GM21515 (cell line): ENCODE measurements around the gene ITGAX.

ENCODE experiments used
- ATAC-seq: cut with Tn5 transposase; IDR thresholded peaks from one replicate; pipeline ENCODE4 v1.9.1; 2021; ENCODE audit not compliant: unreplicated experiment

ITGAX gene

GRCh38 chr16:31371619-31372484 lies 16.9 kb downstream of the ITGAX start:
- no peak for ATAC-seq

DNA sequence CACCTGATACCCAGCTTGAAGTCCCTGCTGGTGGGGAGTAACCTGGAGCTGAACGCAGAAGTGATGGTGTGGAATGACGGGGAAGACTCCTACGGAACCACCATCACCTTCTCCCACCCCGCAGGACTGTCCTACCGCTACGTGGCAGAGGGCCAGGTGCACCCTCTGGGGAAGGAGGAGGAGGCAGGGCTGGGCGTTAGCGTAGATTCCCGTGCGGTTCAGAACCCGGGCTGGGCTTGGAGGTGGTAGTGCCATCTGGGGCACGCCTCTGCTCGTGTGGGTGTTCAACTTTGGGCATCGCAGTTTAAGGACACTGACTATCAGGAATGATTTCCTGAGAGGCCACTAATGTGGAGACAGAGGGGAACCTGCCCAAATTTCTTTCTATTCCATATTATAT lies 18.3 kb downstream of the ITGAX start:
- ATAC-seq: no peak

GRCh38 chr16:31375231-31375630 lies 20.3 kb downstream of the ITGAX start:
- no peak for ATAC-seq

- ATAC-seq: no peak
Observed at GRCh38 chr16:31376705-31377104, 21.7 kb downstream of the ITGAX start.

DNA sequence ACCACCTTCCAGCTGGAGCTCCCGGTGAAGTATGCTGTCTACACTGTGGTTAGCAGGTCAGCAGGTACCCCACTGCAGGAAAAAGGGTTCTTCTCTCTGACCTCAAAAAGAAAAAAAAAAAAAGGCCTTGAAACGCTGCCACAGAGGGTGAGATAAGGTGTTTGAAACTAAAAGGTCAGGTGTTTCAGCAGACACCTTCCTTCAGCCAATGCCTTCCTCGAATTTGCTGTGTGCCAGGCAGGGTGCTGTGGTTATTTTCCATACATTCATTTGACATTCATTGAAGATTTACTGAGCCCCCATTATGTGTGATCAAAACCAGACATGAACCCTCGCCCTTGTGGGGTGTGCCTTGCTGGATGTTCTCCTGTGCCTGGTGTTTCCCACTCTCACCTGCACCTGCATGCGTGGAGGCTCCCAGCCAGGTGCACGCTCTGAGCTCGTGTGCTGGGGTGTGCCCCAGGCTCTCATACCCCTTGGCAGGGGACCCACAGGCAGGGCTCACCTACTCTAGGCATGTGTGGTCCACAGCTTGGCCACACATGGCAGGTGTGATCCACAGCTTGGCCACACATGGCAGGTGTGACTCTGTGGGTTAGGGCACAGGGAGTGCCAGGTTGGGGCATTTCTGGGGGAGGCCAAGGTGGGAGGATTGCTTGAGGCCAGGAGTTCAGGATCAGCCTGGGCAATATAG lies 22.4 kb downstream of the ITGAX start:
- no peak for ATAC-seq

DNA sequence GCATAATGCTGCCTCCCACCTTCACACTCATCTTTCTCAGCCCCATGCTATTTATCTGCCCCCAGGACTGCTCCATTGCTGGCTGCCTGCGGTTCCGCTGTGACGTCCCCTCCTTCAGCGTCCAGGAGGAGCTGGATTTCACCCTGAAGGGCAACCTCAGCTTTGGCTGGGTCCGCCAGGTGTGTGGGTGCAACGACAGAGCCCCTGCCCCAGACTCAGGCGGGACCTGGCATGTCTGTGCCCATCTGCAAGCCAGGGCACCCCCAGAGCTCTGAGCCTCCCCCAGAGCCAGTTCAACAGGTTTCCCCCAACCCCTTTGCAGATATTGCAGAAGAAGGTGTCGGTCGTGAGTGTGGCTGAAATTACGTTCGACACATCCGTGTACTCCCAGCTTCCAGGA lies 25.2 kb downstream of the ITGAX start:
- ATAC-seq: no peak

GRCh38 chr16:31382485-31383161 lies 27.6 kb downstream of the ITGAX start:
- no peak for ATAC-seq

DNA sequence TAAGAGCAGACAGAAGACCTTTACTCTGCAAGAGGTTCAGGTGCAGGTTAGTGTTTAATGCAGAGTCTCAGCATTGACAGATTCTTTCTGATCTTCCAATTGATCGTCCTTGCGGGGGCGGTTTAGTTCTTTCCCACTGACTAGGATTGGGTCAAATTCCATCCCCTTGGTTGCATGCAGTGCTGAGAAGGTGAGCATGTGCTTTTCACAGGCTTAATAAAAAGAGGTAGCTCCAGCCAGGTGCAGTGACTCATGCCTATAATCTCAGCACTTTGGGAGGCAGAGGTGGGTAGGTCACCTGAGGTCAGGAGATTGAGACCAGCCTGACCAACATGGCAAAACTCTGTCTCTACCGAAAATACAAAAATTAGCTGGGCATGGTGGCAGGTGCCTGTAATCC lies 30.7 kb downstream of the ITGAX start:
- ATAC-seq: no peak

- ATAC-seq: no peak
Observed at GRCh38 chr16:31386157-31386984, 31.4 kb downstream of the ITGAX start.

DNA sequence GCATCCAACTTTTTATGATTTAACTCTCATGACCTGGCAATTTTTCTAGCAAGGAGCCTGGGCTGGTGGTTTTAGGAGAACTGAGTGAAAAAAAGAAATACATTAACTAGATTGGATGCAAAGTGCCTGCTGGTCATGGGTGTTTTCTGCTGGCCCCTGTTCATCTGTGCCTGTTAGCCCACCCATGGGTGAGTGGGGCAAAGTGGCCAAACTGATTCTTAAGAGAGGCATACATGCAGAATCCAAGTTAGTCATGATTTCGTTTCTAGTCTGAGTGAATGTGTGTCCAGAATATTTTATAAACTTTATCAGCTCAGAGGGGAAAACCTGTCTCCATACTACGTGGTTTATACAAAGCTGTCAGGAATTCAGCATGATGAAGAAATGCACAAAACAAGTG lies 33.6 kb downstream of the ITGAX start:
- ATAC-seq: no peak

GRCh38 chr16:31390504-31391041 lies 35.6 kb downstream of the ITGAX start:
- no peak for ATAC-seq

GRCh38 chr16:31393056-31393455 lies 38.1 kb downstream of the ITGAX start, which contains the start of gene ITGAD:
Gene ITGAD (plus strand): TSS chr16:31393335. CDS start chr16:31393361, 26 bp downstream.
- ATAC-seq: no peak

DNA sequence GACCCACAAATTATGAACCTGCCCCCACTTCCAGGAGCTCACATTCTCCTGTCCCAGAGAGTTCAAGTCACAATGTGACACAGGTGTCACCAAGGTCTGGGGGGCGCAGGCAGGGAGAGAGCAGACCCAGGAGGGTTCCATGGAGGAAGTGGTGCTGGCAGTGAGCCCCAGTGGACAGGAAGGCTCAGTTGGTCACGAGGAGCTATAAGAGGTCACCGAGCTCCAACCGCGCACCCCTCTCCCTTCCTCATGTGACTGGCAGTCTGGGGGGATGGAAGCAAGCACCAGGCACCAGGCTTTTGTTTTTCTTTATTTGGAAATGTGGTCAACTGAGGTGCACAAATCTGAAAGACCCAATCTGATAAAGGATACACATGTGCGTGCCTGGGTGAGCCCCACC lies 40.7 kb downstream of the ITGAX start:
- no peak for ATAC-seq

GRCh38 chr16:31397096-31397660 lies 42.2 kb downstream of the ITGAX start:
- ATAC-seq: no peak

DNA sequence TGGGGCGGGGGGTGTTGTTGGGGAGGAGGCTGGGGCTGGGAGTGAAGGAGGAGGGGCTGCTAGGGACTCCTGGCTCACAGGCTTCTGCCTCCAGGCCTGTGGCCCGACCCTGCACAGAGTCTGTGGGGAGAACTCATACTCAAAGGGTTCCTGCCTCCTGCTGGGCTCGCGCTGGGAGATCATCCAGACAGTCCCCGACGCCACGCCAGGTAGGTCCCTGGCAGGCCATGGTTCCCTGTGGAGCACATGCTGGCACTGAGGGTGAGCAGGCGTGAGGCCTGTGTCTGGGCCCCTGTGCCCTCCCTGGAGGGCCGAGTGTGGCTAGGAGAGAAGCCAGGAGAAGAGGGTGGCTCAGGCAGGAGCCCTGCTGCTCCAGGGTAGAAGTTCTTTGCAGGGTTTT lies 42.7 kb downstream of the ITGAX start:
- no peak for ATAC-seq

DNA sequence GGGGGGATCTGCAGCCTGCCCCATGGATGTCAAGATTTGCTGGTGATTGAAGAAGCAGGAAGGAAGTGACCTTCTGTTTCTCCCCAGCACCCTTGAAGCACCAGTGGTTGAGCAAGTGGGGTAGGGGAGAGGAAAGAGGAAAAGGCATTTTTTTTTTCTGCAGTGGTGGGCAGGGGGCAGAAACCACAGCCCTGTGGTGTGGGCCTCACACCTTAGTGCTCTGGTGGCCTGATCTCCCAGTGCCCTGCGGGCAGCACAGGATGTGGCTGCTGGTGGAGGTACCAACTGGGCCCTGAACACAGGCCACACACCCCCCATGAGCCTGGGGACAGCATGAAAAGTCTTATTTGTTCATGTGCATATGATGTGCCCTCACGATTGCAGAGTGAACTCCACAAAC lies 45.2 kb downstream of the ITGAX start:
- no peak for ATAC-seq

DNA sequence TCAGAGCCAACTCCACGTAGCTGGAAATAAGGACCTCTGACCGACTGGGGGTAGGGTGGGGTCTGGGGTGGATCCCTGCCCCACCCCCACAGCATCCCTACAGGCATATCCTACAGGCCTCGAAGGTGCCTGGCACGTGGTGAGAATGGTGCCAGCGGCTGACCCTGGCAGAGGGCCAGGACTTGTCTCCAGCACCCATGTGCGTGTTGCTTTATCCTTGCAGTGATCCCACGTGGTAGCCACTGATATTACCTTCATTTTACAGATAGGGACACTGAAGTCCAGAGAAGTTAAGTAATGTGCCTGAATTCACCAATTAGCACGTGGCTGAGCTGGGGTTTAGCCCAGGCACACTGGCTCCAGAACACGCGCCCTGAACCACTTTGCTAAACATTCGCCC lies 46.5 kb downstream of the ITGAX start:
- ATAC-seq: no peak

DNA sequence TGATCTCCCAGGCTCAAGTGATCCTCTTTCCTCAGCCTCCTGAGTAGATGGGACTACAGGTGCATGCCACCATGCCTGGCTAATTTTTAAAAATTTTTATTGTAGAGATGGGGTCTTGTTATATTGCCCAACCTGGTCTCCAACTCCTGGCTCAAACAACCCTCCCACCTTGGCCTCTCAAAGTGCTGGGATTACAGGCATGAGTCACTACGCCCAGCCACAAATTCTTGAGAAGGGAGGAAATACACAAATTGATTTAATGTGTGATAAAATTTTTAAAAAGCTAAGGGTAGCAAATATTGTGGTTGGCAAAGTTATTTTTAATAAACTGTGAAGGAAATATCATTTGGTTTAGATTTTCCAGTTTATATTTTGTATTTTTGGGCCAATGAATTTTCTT lies 47.7 kb downstream of the ITGAX start:
- ATAC-seq: no peak

DNA sequence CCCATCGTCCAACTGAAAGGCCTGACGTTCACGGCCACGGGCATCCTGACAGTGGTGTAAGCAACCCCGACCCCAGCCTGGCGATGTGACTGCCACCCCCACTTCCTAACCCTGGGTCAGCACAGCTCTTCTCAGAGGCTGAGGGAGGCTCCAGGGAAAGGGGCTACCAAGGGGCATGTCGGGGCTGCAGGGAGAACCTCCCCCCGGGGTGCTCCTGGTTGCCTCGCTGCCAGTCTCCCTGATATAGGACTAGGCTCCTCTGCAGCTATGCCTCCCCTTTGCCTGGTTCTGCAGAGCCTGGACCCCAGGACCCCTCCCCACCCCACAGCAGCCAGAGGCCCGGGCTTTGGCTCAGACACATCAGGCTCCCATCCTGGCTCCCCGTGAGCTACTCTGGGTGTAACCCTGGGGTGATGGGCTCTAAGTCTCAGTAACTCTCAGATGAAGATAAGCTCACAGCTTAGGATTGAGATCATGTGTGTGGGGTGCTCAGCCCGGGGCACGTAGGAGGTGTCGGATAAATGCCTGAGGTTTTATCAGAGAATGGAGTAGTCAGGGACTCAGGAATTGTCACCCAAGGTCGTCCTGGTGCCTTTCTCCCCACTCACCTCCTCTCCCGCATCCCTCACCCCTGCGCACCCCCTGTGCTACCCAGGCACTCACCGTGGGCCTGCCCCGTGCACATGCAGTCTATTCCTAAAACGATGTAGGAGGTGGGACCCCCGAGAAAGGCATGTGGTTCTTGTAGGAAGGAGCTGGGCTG lies 48.8 kb downstream of the ITGAX start:
- no peak for ATAC-seq
